M059J (cell line): ENCODE results near the gene DRGX. TPM values are rescaled to one million over a fixed set of nuclear protein-coding genes. Genes with fewer than 3 reads are reported as not detected.

Experiments used
- DNase-seq: peaks from one replicate; pipeline ENCODE4 v3.0.0-alpha.2; 2012; ENCODE audit warnings: low read depth
- total RNA-seq: library from RNA; depleted of rRNA; stranded (reverse); fragments of >200 nt; shearing (Covaris generic); gene quantifications from 2 replicates; pipeline ENCODE4 v1.2.3, GENCODE V29; 2014

The DRGX gene
- total RNA-seq, 1 experiment from 2014 or later: not detected

DNA sequence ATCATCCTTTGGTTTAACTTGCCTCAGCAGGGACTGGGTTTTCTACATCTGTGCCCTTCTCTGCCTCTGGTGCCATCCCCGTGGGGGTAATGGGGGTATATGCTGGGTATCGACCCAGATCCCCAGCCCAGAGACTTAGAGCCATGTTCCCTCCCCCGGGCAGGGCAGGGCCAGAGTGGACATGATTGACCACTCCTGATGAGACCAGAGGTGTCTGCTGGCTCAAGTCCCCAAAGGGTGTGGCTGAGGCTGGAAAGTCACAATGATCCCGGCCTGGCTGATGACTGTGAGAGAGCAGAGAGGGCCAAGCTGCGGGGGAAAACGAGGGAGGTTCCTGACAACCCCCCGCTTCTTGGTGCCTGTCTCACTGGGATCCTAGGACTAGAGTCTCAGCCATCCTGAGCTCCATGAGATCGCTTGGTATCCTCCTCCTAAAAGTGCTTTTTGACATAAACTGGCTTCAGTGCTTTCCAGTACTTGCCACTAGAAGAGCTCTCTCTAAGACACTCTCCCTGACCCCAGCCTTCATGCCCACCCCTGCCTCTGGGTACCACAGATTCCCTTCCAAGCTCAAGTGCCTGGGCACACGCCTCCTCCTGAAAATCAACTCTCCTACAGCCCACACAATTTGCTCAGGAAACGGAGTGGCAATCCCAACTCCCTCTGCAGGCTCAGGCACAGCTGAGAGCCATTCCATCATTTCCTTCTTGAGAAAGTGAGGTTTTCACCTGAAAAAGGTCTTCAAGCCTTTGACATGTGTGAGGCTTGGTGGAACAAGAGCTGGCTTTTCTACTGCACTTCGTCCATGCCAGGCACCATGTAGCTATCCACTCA lies 33.9 kb downstream of the DRGX start:
- no peak for DNase-seq

DNA sequence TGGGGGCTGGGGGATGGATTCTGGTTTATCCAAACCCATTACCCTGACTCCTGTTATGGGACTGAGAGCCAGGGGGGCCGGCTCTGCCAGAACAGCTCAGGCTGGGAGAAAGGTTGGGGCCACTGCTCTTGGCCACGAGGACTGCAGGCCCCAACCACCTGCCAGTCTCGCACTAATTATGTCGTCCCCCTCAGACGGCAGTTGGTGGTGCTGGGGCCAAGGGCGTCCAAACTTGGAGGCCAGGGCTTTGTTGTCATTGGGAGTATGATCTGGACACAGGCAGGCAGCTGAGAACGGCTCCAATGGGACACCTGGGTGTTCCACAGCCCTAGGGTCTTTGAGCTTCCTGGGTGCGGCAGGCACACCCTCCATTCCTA lies 34.7 kb downstream of the DRGX start:
- no peak for DNase-seq

DNA sequence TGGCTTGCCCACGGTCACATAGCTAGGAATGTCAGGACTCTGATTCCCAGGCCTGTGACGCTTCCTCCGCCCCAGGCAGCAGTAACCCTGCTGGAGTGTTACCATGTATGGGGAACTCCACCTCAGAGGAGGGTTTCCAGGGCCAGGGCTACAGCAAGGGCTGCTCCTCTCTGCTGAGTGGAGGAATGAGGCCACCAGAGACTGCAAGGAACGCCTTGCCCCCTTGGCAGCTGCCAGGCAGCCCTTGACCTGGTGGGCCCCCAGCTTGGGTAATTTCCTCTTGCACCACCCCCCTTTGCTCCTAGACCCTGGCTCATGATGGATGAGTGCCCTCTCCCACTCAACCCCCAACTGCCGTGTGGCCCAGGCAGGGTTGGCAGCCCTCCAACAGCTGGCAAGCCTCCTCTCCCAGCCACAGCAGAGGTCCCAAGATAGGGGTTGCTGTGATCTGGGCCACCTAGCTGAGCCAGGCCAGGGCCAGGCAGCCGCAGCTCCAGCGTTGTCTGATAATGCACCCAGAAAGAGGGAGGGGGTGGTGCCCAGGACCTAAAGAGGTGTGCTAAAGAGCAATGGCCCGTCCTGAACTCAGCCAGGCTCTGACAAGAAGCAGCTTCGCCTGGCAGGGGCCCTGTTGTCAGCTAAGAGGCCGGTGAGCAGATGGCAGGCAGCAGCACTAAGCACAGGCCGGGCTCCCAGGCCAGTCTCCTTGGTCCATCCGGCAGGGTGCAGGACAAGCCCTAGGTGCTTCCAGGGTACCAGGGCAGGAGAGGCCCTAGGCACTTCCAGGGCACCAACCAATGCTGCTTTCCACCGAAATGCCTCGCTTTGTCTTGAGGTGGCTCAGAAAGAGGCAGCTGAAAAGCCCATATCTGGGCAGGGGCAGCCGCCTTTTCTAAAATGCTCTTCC lies 35.4 kb downstream of the DRGX start:
- peak; percentile 16 for DNase-seq

DNA sequence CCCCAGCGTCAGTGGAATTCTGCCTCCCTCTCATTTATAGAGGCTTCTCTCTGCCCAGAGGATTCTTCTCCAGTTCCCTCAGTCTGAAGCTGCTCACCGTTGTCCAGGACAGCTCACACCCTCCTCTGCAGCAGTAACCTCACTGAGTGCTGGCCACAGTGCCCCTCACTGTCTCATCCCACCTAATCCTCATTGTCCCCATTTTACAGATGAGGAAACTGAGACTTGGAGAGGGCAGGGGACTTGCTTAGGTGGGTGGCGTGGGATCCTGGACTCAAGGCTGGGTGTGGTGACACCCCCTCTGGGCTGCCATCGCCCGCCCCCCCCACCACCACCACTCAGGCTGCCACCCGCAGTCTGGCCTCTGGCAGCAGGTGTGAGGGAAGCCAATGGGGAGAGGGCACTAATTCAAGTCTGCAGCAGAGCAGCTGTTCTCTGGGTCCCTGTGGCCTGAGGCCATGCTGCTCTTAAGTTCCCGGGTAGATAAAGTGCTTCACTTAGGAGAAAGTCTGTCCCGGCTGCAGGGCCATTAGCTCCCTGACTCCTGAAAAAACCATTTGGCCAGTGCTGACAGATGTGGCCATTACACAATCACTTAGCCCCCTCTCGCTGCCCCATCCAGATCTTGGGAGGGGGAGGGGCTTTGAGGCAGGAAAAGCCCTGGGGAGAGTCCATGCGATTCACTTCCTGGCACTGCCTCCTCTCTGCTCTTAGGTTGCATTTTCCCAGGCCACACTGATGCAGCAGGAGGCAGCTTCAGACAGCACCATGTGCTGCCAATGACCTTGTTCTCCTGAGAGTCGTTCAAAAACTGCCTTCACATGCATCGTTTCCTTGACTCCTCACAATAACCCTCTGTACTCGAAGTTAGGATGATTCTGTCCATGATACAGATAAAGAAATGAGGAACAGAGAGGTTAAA lies 36.3 kb downstream of the DRGX start:
- peak; percentile 23 for DNase-seq

DNA sequence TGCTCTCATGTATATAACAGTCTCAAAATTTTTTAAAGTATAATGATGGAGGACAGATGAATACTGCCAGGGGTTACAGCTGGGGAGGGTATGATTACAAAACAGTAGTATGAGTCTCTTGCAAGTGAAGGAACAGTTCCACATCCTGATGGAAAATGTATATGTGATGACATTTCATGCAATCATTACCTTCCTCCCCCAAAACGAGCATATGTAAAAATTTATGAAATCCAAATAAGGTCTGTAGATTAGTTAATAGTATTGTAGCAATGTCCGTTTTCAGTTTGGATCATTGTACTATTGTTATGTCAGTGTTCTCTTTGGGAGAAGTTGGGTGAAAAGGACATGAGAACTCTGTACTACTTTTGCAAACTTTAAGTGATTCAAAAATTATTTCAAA lies 38.0 kb downstream of the DRGX start:
- no peak for DNase-seq

DNA sequence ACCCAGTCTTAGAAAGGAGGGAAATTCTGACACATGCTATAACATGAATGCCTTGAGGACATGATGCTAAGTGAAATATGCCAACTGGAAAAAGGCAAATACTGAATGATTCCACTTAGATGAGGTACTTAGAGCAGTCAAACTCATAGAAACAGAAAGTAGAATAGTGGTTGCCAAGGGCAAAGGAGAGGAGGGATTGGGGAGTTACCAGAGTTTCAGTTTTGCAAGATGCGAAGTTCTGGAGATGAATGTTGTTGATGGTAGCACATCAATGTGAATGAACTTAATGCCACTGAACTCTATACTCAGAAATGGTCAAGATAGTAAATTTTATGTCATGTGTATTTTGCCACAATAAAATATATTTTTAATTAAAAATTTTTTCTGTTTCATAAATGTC lies 38.9 kb downstream of the DRGX start:
- no peak for DNase-seq

DNA sequence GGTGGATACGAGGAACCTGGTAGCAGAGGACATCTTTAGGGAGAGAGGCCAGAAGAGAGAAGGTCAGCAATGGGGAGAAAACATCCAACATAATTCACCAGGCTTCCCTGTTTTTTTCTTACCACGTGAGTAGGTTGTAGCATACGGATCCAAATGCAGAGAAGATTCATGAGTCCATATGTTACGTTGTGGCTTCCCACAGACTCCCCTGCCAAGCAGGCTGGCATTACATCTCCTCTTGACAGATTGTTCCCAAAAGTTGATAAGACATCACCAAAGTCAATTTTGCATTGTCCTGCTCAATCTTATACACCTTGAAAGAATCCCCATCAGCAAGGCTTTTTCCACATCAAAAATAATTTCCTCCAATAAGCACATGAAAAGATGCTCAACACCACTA lies 39.7 kb downstream of the DRGX start:
- no peak for DNase-seq

DNA sequence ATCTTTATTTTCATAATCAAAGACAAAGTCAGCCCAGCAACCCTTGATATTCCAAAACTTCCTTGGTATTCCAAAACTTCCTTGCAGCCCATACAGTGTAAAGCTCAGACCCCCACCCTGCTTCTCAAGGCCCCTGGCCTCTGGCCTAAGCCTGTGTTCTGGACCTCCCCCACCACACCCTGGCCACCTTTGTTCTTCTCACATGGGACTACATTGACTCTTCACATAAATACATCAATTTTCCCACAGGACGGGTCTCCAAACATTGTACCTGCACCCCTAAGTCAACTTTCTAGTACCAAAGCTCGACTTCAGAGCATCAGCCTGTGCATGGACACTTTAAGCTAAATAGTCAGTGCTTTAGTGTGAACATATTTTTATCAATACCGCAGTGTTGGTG lies 40.7 kb downstream of the DRGX start:
- DNase-seq: no peak

DNA sequence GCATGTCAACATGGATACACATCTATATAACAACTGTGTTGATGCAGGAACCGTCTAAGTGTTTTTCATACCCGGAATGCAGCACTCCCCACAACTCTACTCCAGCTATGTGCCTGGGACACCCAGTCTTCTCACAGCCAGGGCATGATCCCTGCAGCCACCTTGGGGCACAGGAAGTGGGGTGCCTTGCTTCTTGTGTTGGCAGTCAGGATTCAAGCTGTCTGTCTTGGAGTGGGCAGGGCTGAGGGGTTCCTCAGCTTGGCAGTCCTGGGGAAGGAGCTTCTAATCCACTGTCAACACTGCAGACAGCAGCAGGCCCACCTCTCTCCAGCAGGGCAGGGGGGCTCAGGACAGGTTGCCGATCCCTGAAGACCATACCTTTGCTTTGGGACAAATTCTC lies 41.3 kb downstream of the DRGX start:
- DNase-seq: no peak

DNA sequence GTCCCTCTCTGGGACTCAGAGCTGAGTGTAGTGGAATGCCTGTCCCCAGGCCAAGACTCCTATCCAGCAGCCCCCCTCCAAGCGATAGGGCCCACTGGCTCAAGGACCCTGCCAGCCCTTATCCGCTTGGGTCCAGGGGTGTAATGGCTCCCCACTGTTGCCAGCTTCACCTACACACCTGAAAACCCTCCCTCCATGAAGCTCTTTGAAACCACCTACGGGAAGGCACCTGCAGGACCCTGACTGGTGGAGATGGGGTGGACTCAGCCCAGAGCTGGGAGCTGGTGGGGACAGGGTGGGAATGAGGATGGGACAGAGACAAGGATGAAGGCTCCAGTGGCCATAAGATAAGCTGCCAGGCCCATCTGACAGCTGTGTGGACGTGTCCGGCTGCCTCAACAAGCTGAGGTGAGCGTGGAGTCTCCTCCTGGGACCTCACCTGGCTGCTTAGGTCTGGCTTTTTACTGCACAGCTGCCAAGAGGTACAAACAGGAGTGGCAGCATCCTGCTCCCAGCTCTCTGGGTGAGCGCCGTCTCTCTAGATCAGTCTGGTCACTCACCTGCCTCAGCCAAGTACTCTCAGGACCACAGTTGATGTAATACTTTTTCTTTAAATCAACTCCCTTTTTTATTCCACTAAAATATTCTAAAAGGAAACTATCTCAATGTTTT lies 41.9 kb downstream of the DRGX start:
- no peak for DNase-seq

DNA sequence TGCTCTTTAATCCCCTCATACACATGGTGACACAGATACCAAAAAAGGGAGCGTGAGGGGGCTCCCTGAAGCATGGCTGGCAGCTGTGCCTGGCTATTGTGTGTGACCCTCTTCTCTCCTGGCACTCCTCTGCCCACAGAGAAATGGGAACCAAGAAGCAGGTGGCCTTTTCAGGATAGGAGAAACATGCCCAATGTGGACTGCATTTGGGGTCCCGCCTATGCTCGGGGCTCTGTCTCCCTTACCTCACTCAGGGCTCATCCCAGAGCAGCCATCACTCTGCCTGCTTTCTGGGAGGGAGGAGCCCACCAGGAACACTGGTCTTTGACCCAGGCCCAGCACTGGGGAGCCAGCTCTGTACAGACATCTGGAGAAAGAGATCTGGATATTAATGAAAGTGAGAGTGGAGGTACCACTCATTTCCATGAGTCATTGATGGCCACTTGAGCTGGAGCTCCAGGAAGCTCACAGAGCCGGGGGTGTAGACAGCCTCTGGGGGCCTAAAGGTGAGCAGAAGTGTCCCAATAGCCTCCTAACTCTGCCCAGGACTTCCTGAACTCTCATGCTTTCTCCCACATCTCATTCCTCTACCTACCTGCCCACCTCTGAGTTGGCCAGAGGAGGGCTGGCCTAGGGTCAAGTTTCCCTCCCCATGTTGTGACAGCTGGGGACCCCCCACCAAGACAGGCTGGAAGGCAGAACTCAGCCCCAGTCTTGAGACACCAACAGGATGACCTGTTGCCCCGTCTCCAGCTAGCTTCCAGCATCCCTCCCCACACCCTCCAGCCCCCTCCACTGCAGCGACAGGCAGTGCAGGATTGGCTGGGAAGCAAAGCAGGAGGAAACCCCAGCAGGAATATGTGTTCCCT lies 42.6 kb downstream of the DRGX start:
- DNase-seq: no peak

DNA sequence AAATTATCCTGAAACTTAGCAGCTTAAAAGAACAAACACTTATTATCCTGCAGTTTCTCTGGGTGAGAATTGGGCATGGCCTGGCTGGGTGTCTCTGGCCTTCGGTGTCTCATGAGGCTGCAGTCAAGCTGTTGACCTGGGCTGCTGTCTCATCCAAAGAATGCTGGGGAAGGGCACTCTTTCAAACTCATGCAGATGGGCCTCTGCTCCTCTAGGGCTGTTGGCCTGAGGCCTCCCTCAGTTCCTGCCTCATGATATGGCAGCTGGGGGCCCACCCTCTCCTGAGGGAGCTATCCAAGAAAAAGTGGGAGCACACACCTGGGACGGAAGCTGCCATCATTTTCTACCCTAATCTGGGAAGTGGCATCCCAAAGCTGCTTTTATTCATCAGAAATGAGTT lies 43.6 kb downstream of the DRGX start:
- no peak for DNase-seq

DNA sequence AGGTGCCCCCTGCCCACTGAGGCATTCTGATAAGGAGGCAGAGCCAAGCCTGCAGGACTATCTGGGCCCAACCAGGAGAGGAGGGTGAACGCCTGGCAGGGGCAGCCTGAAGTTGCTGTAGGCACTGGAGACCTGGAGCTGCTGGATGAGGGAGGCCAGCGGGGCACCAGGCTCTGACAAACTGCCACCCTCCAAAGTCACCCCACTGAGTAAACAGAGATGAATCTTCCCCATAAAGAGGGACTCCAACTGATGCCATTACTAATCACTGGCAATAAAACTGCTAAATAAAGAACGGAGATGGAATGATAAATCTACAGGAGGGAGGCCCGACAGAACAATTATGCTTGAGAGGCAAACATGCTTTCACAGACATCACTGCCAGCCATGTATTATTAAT lies 44.2 kb downstream of the DRGX start:
- no peak for DNase-seq

DNA sequence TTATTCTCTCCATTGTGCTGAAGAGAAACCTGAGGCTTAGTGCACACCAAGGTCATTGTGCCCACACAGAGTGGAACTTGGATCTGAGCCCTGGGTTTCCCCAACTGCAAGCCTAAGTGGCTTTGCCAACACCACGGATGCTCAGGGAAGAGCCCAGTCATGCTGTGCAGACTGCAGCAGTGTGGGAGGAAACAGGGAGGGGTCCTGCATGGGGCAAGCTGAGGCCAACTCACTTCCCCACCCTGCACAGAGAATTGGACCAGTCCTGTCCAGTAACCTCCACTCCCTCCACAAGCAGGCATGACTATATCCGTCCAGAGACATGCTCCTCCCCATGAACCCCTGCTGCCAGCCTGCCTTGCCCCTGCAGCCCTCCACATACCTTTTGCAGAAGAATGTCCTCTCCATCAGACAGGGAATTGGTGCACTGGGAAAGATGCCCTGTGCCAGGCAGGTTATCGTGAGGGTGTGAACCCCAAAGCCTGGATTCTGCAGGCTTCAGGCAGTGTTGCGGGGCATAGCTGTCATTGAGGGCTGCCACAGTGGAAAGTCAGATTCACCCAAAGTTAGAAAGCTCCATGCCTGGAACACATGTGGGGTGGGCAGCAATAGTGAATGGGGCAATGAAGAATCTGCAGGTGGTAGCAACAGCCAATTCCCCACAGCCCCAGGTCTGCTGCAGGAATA lies 44.9 kb downstream of the DRGX start:
- DNase-seq: no peak

DNA sequence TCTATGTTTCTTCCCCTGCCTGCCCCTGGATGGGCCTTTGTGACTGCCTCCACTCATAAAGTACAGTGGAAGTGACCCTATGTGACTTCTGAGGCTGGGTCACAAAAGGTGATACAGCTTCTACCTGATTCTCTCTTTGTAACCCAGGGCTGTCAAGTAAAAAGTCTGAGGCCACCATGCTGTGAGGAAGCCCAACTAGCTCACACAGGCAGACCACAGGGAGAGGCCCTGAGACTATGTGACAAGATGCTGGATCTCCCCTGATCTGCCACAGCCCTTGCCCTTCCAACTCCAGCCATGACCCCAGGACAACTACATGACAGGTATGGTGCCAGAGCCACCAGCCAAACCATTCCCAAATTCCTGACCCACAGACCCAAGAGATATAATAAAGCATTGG lies 45.8 kb downstream of the DRGX start:
- no peak for DNase-seq

DNA sequence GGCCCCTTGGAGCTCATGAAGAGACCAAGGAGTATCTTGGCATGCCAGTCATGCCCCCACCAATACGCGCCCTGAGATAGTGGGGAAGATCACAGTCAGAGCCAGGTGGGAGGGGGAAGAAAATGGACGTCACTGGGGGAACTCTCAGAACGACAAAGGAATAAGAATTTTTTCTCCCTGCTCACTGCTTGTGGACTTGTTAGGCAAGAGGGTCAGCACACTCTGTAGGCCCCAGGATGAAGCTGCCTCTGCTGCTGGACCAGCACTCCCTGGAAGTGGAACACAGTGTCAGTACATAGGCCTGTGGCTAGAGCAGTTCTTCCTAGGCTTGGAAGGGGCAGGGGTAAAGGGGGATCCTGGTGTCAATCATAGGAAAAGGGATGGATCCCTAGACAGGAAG lies 46.5 kb downstream of the DRGX start:
- no peak for DNase-seq

DNA sequence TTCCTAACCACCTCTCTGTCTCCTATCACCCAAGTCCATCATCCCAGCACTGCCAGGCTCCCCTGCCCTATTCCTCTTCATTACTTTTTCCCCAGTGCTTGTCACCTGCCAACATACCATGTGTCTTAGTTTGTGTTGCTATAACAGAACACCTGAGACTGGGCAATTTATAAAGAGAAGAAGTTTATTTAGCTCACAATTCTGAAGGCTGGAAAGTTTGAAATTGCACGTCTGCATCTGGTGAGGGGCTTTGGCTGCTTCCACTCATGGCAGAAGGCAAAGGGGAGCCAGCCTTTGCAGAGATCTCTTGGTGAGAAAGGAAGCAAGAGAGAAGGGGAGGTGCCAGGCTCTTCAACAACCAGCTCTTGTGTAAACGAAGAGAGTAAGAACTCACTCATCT lies 47.3 kb downstream of the DRGX start:
- no peak for DNase-seq

DNA sequence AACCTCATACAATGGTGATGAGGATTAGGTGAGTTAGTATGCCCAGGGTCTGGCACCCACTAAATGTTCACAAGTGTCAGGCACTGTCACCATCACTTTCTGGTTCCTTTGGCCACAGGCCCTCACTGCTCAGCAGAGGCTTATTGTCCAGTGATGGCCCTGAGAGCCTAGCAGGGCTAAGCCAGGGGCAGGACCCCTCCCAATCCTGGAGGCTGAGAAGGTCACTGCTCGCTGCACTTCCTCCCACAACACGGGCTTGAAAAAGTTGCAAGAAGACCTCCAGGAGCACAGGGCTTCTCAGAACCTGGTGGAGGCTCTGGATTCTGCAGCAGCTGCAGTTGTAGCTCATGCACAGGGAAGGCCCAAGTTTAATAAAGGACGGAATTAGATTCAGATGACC lies 48.1 kb downstream of the DRGX start:
- no peak for DNase-seq

DNA sequence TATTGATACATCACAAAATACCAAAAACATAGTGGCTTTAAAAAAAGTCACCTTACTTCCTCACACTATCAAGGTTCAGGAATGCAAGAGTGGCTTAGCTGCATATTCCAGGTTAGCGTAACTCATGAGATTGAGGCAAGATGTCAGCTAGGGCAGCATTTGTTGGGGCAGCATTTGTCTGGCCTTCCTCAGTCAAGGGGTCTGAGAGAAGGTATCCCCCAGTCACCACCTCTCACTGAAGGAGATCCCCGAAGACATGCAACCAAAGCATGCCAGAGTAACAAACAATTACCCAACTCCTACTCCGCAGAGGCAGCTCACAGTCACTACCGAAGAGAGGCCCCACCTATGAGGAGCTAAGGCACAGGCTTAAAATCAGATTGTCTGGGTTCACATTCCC lies 48.5 kb downstream of the DRGX start:
- no peak for DNase-seq

DNA sequence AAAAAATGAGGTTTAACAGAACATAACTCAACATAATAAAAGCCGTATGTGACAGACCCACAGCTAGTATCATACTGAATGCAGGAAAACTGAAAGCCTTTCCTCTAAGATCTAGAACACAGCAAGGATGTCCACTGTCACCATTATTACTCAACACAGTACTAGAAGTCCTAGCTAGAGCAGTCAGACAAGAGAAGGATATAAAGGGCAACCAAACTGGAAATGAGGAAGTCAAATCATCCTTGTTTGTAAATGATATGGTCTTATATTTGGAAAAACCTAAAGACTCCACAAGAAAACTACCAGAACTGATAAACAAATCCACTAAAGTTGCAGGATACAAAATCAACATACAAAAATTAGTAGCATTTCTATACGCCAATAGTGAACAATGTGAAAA lies 51.0 kb downstream of the DRGX start:
- no peak for DNase-seq
